Activated CD4-positive, alpha-beta memory T cell treated with anti-CD3 and anti-CD28 coated beads, Interleukin-2, amount 10 ng/mL, durations not matched to agents 7 days and 5 days (primary cell): ENCODE data around the gene ESPNL. TPM values are rescaled to one million over a fixed set of nuclear protein-coding genes. Genes with fewer than 3 reads are reported as not detected.

ENCODE experiments used
- CTCF ChIA-PET: fragments of 350-600 bp; sonication (Branson Sonifier 250); formaldehyde crosslinking; loops from one replicate; lab custom pipeline; 2021; ENCODE audit warnings: antibody characterized with exemption, inconsistent platforms; lab: Charles Lee
- POLR2A ChIA-PET: fragments of 350-600 bp; sonication (Branson Sonifier 250); formaldehyde crosslinking; loops from one replicate; lab custom pipeline; 2021; ENCODE audit warnings: antibody characterized with exemption; lab: Charles Lee
- DNase-seq: peaks from one replicate; pipeline ENCODE4 v3.0.0-alpha.2; 2020
- H3K27ac Mint-ChIP-seq: one replicate; pipeline ENCODE4 v1.8.0; 2021; ENCODE audit warnings: mild to moderate bottlenecking, mixed read lengths
- H3K27me3 Mint-ChIP-seq: one replicate; pipeline ENCODE4 v1.8.0; 2021; ENCODE audit warnings: mixed read lengths
- H3K36me3 Mint-ChIP-seq: one replicate; pipeline ENCODE4 v1.8.0; 2021; ENCODE audit warnings: low read depth, mixed read lengths
- H3K4me1 Mint-ChIP-seq: one replicate; pipeline ENCODE4 v1.8.0; 2021; ENCODE audit warnings: mixed read lengths
- H3K4me3 Mint-ChIP-seq: one replicate; pipeline ENCODE4 v1.8.0; 2021; ENCODE audit warnings: mild to moderate bottlenecking, mixed read lengths
- H3K9me3 Mint-ChIP-seq: one replicate; pipeline ENCODE4 v1.8.0; 2021; ENCODE audit warnings: mixed read lengths
- total RNA-seq, 2 experiments: library from RNA; stranded (reverse); gene quantifications; one replicate each; pipeline ENCODE4 v1.2.3, GENCODE V29; 2021

Gene ESPNL
- total RNA-seq, 2 experiments from 2014 or later = 0.05 to 0.18 TPM

- Mint-ChIP-seq H3K4me3 (no peak overlapping the region), H3K27ac (no peak overlapping the region), H3K9me3 (no peaks in the 10 kb centered on the region), H3K4me1 (peaks cover 2% of the 10 kb centered on the region), H3K27me3 (no peaks in the 10 kb centered on the region), H3K36me3 (no peaks in the 10 kb centered on the region)
- no peak for DNase-seq
- POLR2A ChIA-PET = no interaction called here
- CTCF ChIA-PET = interaction anchor here (1.1 kb wide), 1 partner anchor 11 kb away, joined by 3 read pairs; no protein-coding TSS in a partner anchor
These were observed 43.3 kb downstream of the ESPNL start for GRCh38 chr2:238143239-238143951.

- CTCF ChIA-PET = interaction anchor here (1.1 kb wide), 1 partner anchor 10 kb away, joined by 3 read pairs; no protein-coding TSS in a partner anchor
These were observed 44.1 kb downstream of the ESPNL start for GRCh38 chr2:238144262-238144661.

GRCh38 chr2:238145046-238145445, 44.9 kb downstream of the ESPNL start:
- CTCF ChIA-PET = no interaction called here
- H3K27ac Mint-ChIP-seq = no peak overlapping the region

More at GRCh38 chr2:238144262-238144661, 44.1 kb downstream of the ESPNL start:
- Mint-ChIP-seq H3K36me3 (no peaks in the 10 kb centered on the region), H3K4me1 (peaks cover 2% of the 10 kb centered on the region), H3K27me3 (no peaks in the 10 kb centered on the region), H3K9me3 (no peaks in the 10 kb centered on the region), H3K4me3 (no peak overlapping the region), H3K27ac (no peak overlapping the region)
- POLR2A ChIA-PET = no interaction called here
- DNase-seq = no peak

GRCh38 chr2:238145851-238146250, 45.7 kb downstream of the ESPNL start:
- ChIA-PET CTCF (no interaction called here), POLR2A (no interaction called here)
- Mint-ChIP-seq H3K27me3 (no peaks in the 10 kb centered on the region), H3K4me3 (no peak overlapping the region), H3K4me1 (peaks cover 2% of the 10 kb centered on the region), H3K9me3 (no peaks in the 10 kb centered on the region), H3K27ac (no peak overlapping the region), H3K36me3 (no peaks in the 10 kb centered on the region)
- no peak for DNase-seq

More at GRCh38 chr2:238145046-238145445, 44.9 kb downstream of the ESPNL start:
- Mint-ChIP-seq H3K4me3 (no peak overlapping the region), H3K4me1 (peaks cover 2% of the 10 kb centered on the region), H3K27me3 (no peaks in the 10 kb centered on the region), H3K9me3 (no peaks in the 10 kb centered on the region), H3K36me3 (no peaks in the 10 kb centered on the region)
- DNase-seq = no peak
- POLR2A ChIA-PET = no interaction called here

- H3K36me3 Mint-ChIP-seq = no peaks in the 10 kb centered on the region
- no peak overlapping the region for H3K4me3 Mint-ChIP-seq
- ChIA-PET CTCF (no interaction called here), POLR2A (no interaction called here)
- no peaks in the 10 kb centered on the region for H3K4me1 Mint-ChIP-seq
- no peak overlapping the region for H3K27ac Mint-ChIP-seq
- no peak for DNase-seq
- H3K9me3 Mint-ChIP-seq = no peaks in the 10 kb centered on the region
- no peaks in the 10 kb centered on the region for H3K27me3 Mint-ChIP-seq
These were observed 46.9 kb downstream of the ESPNL start for GRCh38 chr2:238146884-238147544.

GRCh38 chr2:238148981-238149380, 48.8 kb downstream of the ESPNL start:
- Mint-ChIP-seq H3K36me3 (no peaks in the 10 kb centered on the region), H3K9me3 (no peaks in the 10 kb centered on the region), H3K4me3 (no peak overlapping the region), H3K27me3 (no peaks in the 10 kb centered on the region), H3K27ac (no peak overlapping the region), H3K4me1 (no peaks in the 10 kb centered on the region)
- ChIA-PET POLR2A (no interaction called here), CTCF (no interaction called here)
- DNase-seq = no peak

GRCh38 chr2:238149841-238150572, 49.9 kb downstream of the ESPNL start:
- no peaks in the 10 kb centered on the region for H3K9me3 Mint-ChIP-seq
- no peak overlapping the region for H3K27ac Mint-ChIP-seq
- H3K4me1 Mint-ChIP-seq = no peaks in the 10 kb centered on the region
- POLR2A ChIA-PET = no interaction called here
- CTCF ChIA-PET = no interaction called here
- H3K4me3 Mint-ChIP-seq = no peak overlapping the region
- no peaks in the 10 kb centered on the region for H3K27me3 Mint-ChIP-seq
- no peaks in the 10 kb centered on the region for H3K36me3 Mint-ChIP-seq
- DNase-seq = no peak

- DNase-seq = no peak
- no peaks in the 10 kb centered on the region for H3K36me3 Mint-ChIP-seq
- ChIA-PET POLR2A (no interaction called here), CTCF (no interaction called here)
- H3K4me1 Mint-ChIP-seq = no peaks in the 10 kb centered on the region
- H3K27ac Mint-ChIP-seq = no peak overlapping the region
- no peaks in the 10 kb centered on the region for H3K27me3 Mint-ChIP-seq
- no peak overlapping the region for H3K4me3 Mint-ChIP-seq
- H3K9me3 Mint-ChIP-seq = no peaks in the 10 kb centered on the region
These were observed 50.5 kb downstream of the ESPNL start for GRCh38 chr2:238150686-238151085.

GRCh38 chr2:238151205-238151604, 51.1 kb downstream of the ESPNL start:
- H3K4me3 Mint-ChIP-seq = no peak overlapping the region
- POLR2A ChIA-PET = no interaction called here
- CTCF ChIA-PET = no interaction called here
- H3K9me3 Mint-ChIP-seq = no peaks in the 10 kb centered on the region
- H3K4me1 Mint-ChIP-seq = no peaks in the 10 kb centered on the region
- H3K27ac Mint-ChIP-seq = no peak overlapping the region
- no peaks in the 10 kb centered on the region for H3K36me3 Mint-ChIP-seq
- no peaks in the 10 kb centered on the region for H3K27me3 Mint-ChIP-seq
- no peak for DNase-seq

- POLR2A ChIA-PET = no interaction called here
- no peaks in the 10 kb centered on the region for H3K36me3 Mint-ChIP-seq
- no peaks in the 10 kb centered on the region for H3K27me3 Mint-ChIP-seq
- no peak for DNase-seq
- H3K4me3 Mint-ChIP-seq = no peak overlapping the region
- no peaks in the 10 kb centered on the region for H3K4me1 Mint-ChIP-seq
- CTCF ChIA-PET = interaction anchor here (0.8 kb wide), 1 partner anchor 14 kb away, joined by 4 read pairs; no protein-coding TSS in a partner anchor
- no peak overlapping the region for H3K27ac Mint-ChIP-seq
- H3K9me3 Mint-ChIP-seq = no peaks in the 10 kb centered on the region
These were observed 51.6 kb downstream of the ESPNL start for GRCh38 chr2:238151628-238152235.

GRCh38 chr2:238152771-238153688, 52.9 kb downstream of the ESPNL start:
- Mint-ChIP-seq H3K4me3 (no peak overlapping the region), H3K27me3 (no peaks in the 10 kb centered on the region), H3K9me3 (no peaks in the 10 kb centered on the region), H3K27ac (no peak overlapping the region), H3K36me3 (no peaks in the 10 kb centered on the region), H3K4me1 (no peaks in the 10 kb centered on the region)
- ChIA-PET CTCF (no interaction called here), POLR2A (no interaction called here)
- no peak for DNase-seq

GRCh38 chr2:238154570-238154969, 54.4 kb downstream of the ESPNL start:
- CTCF ChIA-PET = interaction anchor here (1.0 kb wide), 1 partner anchor 11 kb away, joined by 3 read pairs; no protein-coding TSS in a partner anchor
- peaks cover 4% of the 10 kb centered on the region for H3K27me3 Mint-ChIP-seq
- H3K9me3 Mint-ChIP-seq = no peaks in the 10 kb centered on the region
- POLR2A ChIA-PET = no interaction called here
- no peak for DNase-seq
- no peaks in the 10 kb centered on the region for H3K36me3 Mint-ChIP-seq
- no peak overlapping the region for H3K27ac Mint-ChIP-seq
- no peak overlapping the region for H3K4me3 Mint-ChIP-seq
- peaks cover 4% of the 10 kb centered on the region for H3K4me1 Mint-ChIP-seq
